ENCODE results near the gene EAF1. TPM values are rescaled to one million over a fixed set of nuclear protein-coding genes. Genes with fewer than 3 reads are reported as not detected.
"Not testable (repeated sequence)": the region's sequence is repeated elsewhere in the genome, so short reads cannot be mapped to it uniquely, and the experiment has no call there.

The EAF1 gene
- total and polyA plus RNA-seq, 2 experiments from 2014 or later, result 9.4 to 45.4 TPM

DNA sequence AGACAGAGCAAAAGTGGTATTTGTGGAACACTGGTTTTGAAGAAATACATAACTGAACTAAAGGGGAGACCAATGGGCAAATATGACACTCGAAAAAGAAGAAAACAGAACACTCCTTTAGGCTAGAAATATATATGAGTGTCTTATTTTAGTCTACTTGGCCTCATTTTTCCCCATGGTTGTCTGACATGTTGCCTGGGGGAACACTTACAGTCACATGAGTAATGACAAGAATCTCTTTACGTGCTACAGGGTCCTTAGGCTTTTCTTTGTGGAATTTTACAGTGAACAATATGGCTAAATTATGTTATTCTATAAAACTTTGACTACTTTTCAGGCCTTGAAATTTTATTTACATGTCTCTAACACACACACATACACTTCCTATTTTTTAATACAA is 17.6 kb upstream of the EAF1 start (continued):
- TF ChIP-seq CTCF (conservative IDR thresholded peaks at IDR 0.05; ENCODE audit: low read depth in 2 of 2), result no peak

GRCh38 chr3:15410966-15411365 is 16.4 kb upstream of the EAF1 start:
- not testable (repeated sequence) for H3K27ac Mint-ChIP-seq; ATAC-seq; H3K4me3 Mint-ChIP-seq; H3K4me1 Mint-ChIP-seq; H3K9me2 ChIP-seq (ENCODE audit: insufficient read depth); H3K4me2 ChIP-seq; H3K4me3 ChIP-seq; H3K4me1 ChIP-seq (ENCODE audit: insufficient read depth); H2AFZ ChIP-seq; H3K27me3 Mint-ChIP-seq (ENCODE audit: insufficient read depth, low read depth, poor library complexity); H3K79me2 ChIP-seq (replicated peaks; ENCODE audit: insufficient read depth); H4K20me1 ChIP-seq (replicated peaks; ENCODE audit: insufficient read depth); H3K27me3 ChIP-seq (ENCODE audit: insufficient read depth); H3K27ac ChIP-seq (ENCODE audit: low read depth); H3F3A ChIP-seq (replicated peaks; ENCODE audit: low read depth); H3K9me3 Mint-ChIP-seq; DNase-seq (ENCODE audit: low spot score)
- H3K36me3 Mint-ChIP-seq (ENCODE audit: low read depth), result peaks cover 45% of the 10 kb centered on the region
- peaks cover 25% of the 10 kb centered on the region for H3K36me3 ChIP-seq (ENCODE audit: insufficient read depth)

GRCh38 chr3:15420871-15421270 is 6.5 kb upstream of the EAF1 start:
- Histone ChIP-seq H3F3A (replicated peaks; ENCODE audit: low read depth) (no peaks in the 10 kb centered on the region), H3K9me2 (ENCODE audit: insufficient read depth) (no peaks in the 10 kb centered on the region), H3K27ac (ENCODE audit: low read depth) (no peak overlapping the region), H3K27me3 (ENCODE audit: insufficient read depth) (no peaks in the 10 kb centered on the region), H3K79me2 (replicated peaks; ENCODE audit: insufficient read depth) (peaks cover 9% of the 10 kb centered on the region), H3K4me2 (no peak overlapping the region), H3K4me3 (no peak overlapping the region), H4K20me1 (replicated peaks; ENCODE audit: insufficient read depth) (peaks cover 4% of the 10 kb centered on the region; the same call in 1 of the 2 replicates), H3K36me3 (ENCODE audit: insufficient read depth) (peaks cover 26% of the 10 kb centered on the region), H3K4me1 (ENCODE audit: insufficient read depth) (no peaks in the 10 kb centered on the region), H2AFZ (no peak overlapping the region)
- ATAC-seq (no peak), DNase-seq (ENCODE audit: low spot score) (no peak)
- no peak overlapping the region for H3K4me3 Mint-ChIP-seq
- no peaks in the 10 kb centered on the region for H3K27me3 Mint-ChIP-seq (ENCODE audit: insufficient read depth, low read depth, poor library complexity)
- H3K4me1 Mint-ChIP-seq, result peaks cover 3% of the 10 kb centered on the region; the same call in 2 of the 3 replicates
- H3K9me3 Mint-ChIP-seq, result no peaks in the 10 kb centered on the region
- H3K36me3 Mint-ChIP-seq (ENCODE audit: low read depth), result peaks cover 31% of the 10 kb centered on the region
- no peak overlapping the region for H3K27ac Mint-ChIP-seq
- TF ChIP-seq EZH2phosphoT487 (IDR thresholded peaks at IDR 0.05; ENCODE audit: unreplicated experiment) (no peak), CTCF (conservative IDR thresholded peaks at IDR 0.05; ENCODE audit: low read depth in 2 of 2) (no peak), POLR2AphosphoS5 (IDR thresholded peaks at IDR 0.05; ENCODE audit: low read depth) (no peak), ZNF462 (CRISPR knock-in tag; IDR thresholded peaks at IDR 0.05) (no peak), EZH2 (IDR thresholded peaks at IDR 0.05; ENCODE audit: low read depth, unreplicated experiment) (no peak)
